Osteocyte (in vitro differentiated cells): ENCODE results near the gene ZNF792. TPM values are rescaled to one million over a fixed set of nuclear protein-coding genes. Genes with fewer than 3 reads are reported as not detected.

Experiments
- DNase-seq: peaks from one replicate; pipeline ENCODE4 v3.0.0; 2021; ENCODE audit warnings: mixed read lengths; ENCODE audit not compliant: unreplicated experiment; ENCODE audit errors: extremely low spot score
- H3K27ac Mint-ChIP-seq: one replicate; pipeline ENCODE4 v1.8.0; 2021; ENCODE audit warnings: mild to moderate bottlenecking, mixed read lengths; ENCODE audit not compliant: unreplicated experiment
- H3K27me3 Mint-ChIP-seq: one replicate; pipeline ENCODE4 v1.8.0; 2021; ENCODE audit warnings: mixed read lengths; ENCODE audit not compliant: unreplicated experiment
- H3K36me3 Mint-ChIP-seq: one replicate; pipeline ENCODE4 v1.8.0; 2021; ENCODE audit warnings: mixed read lengths; ENCODE audit not compliant: unreplicated experiment
- H3K4me1 Mint-ChIP-seq: one replicate; pipeline ENCODE4 v1.8.0; 2021; ENCODE audit warnings: mixed read lengths; ENCODE audit not compliant: unreplicated experiment
- H3K4me3 Mint-ChIP-seq: one replicate; pipeline ENCODE4 v1.8.0; 2021; ENCODE audit warnings: mild to moderate bottlenecking, moderate library complexity, mixed read lengths; ENCODE audit not compliant: unreplicated experiment
- H3K9me3 Mint-ChIP-seq: one replicate; pipeline ENCODE4 v1.8.0; 2021; ENCODE audit warnings: mixed read lengths; ENCODE audit not compliant: unreplicated experiment
- CTCF ChIP-seq: fragments of 200-600 bp; sonication (generic); IDR thresholded peaks from 2 replicates; pipeline ENCODE4 v1.5.0; 2021; ENCODE audit warnings: antibody characterized with exemption, mild to moderate bottlenecking, moderate library complexity
- long read RNA-seq: library from polyadenylated mRNA; unstranded; transcript quantifications from one replicate; pipeline ENCODE4 v2.0.0, GENCODE V29; 2021
- total RNA-seq: library from RNA; stranded (reverse); gene quantifications from 2 replicates; pipeline ENCODE4 v1.2.1, GENCODE V29; 2021

ZNF792 gene
- 3.0 and 4.1 TPM in 2 replicates for total RNA-seq
- long read RNA-seq, partial matches to known transcripts = 0 of 1 reads
- long read RNA-seq, other reads (novel, unspliced or antisense) = 0 of 1 reads

- Mint-ChIP-seq H3K9me3 (peaks cover 12% of the 10 kb centered on the region), H3K27ac (peak within 1 kb of the TSS; percentile 19)
Measured at GRCh38 chr19:34963573-34964406, at the start of gene ZNF792. Gene ZNF792, minus strand, starts transcription at chr19:34964229. Its CDS starts 567 bp downstream, at chr19:34963662.

GRCh38 chr19:35013041-35013819 lies 49.2 kb upstream of the ZNF792 start:
- Mint-ChIP-seq H3K27ac (no peak overlapping the region), H3K4me3 (no peak overlapping the region), H3K4me1 (peaks cover 4% of the 10 kb centered on the region), H3K27me3 (no peaks in the 10 kb centered on the region), H3K9me3 (no peaks in the 10 kb centered on the region), H3K36me3 (peaks cover 32% of the 10 kb centered on the region)
- DNase-seq = peak; percentile 90
- peak; percentile 86 for TF ChIP-seq CTCF

More at GRCh38 chr19:34963573-34964406, at the start of gene ZNF792:
- peak; percentile 88 for DNase-seq
- peaks cover 20% of the 10 kb centered on the region for H3K4me1 Mint-ChIP-seq
- no peak for TF ChIP-seq CTCF
- peaks cover 17% of the 10 kb centered on the region for H3K36me3 Mint-ChIP-seq
- H3K27me3 Mint-ChIP-seq = peaks cover 2% of the 10 kb centered on the region
- peak within 1 kb of the TSS; percentile 82 for H3K4me3 Mint-ChIP-seq

DNA sequence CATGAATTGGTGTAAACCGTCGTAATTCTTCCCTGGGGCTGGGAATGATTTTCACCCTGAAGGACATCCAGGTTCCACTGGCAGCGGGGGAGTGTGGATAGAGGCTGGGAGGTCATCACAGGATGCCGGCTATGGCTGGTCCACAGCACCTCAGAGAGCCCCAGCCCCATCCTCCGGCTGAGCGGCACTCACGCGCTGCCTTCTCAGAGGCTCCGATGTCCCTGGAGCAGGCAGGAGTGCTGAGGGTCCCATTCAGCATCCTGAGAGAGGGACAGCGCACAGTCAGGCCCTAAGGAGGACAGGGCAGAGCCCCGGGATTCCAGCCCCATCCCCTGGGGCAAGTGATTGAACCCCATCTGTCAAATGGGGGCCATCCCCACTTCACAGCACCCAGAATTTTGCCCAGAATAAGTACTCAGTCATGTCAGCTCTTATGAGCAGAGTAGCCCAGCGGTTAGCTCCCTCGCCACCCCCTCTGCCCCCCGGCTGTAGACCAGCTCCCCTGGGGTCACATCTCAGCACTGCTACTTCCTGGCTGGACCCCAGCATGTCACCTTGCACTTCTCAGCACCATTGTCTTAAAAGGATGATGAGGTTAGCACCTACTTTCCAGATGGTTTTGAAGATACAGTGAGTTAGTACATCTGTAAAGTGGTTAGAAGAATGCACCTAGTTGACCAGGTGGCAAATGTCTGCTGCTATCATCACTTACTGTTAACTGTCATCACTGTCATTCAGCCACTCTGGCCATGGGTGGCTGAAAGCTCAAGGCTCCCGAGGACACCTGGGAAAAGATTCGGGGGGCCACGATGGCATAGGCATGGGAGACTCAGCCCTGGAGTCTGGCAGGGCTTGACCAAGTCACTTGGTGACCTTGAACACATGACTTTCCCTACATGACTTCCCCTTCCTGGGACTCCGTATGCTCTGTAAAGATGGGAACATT lies 48.0 kb upstream of the ZNF792 start:
- Mint-ChIP-seq H3K4me1 (peaks cover 4% of the 10 kb centered on the region), H3K36me3 (peaks cover 23% of the 10 kb centered on the region), H3K9me3 (no peaks in the 10 kb centered on the region), H3K27ac (peak overlapping the region; percentile 27), H3K27me3 (no peaks in the 10 kb centered on the region), H3K4me3 (no peak overlapping the region)
- no peak for DNase-seq
- no peak for TF ChIP-seq CTCF

DNA sequence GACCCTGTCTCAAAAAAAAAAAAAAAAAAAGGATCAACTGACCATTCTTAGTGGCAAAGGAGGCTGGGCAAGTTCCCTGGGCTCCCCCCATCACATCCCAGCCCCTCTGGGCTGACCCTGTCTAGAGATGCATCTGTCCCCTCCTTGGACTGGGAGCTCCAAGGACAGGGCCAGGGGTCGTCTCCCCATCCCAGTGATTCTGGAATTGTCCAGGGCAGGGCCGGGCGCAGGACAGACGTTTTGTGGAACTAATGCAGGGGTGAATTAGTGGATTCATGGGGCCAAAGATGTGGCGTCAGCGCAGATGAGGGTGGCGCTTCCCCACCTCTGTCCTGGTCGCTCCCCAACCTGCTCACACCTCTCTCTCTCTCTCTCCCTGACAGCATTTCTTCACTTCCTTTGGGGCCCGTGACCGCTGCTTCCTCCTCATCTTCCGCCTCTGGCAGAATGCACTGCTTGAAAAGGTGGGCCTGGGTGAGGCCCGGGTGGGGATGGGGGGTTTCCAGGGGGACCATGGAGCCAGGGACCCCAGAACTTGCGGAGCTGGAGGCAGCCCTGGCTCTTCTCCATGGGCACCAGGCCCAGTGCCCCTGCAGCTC lies 47.2 kb upstream of the ZNF792 start:
- no peak overlapping the region for H3K4me3 Mint-ChIP-seq
- H3K9me3 Mint-ChIP-seq = no peaks in the 10 kb centered on the region
- DNase-seq = no peak
- no peak overlapping the region for H3K27ac Mint-ChIP-seq
- no peaks in the 10 kb centered on the region for H3K27me3 Mint-ChIP-seq
- peaks cover 27% of the 10 kb centered on the region for H3K36me3 Mint-ChIP-seq
- TF ChIP-seq CTCF = no peak
- H3K4me1 Mint-ChIP-seq = peaks cover 8% of the 10 kb centered on the region
